NCI-H2029 treated with DMSO at 0.1 percent for 48 hours (cell line): ENCODE measurements around the gene ZNF681.
A peak's percentile ranks its signal among the peaks of the same experiment; 100 is the strongest.
"Not testable (repeated sequence)": the region's sequence is repeated elsewhere in the genome, so short reads cannot be mapped to it uniquely, and the experiment has no call there.

ENCODE experiments used
- DNase-seq: peaks from one replicate; lab custom pipeline; 2025; lab: John Stamatoyannopoulos, UW

ZNF681 gene

DNA sequence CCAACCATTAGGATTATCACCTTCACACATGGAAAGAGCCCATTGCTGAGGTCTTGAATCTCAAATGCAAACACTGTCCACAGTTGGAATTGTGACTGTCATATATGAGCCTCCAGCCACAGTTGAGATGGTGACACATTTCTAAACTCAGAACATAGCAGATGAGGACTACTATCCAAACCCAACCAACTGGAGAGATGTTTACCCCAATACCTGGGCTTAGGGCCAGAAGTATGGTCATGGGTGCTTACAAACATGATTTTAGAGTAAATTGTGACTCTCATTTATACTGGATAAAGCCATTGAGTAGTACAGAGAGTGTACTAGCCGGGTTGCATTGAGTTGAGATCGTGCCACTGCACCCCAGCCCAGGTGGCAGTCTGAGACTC, 14.0 kb upstream of the ZNF681 start:
- DNase-seq, result peak; percentile 46

DNA sequence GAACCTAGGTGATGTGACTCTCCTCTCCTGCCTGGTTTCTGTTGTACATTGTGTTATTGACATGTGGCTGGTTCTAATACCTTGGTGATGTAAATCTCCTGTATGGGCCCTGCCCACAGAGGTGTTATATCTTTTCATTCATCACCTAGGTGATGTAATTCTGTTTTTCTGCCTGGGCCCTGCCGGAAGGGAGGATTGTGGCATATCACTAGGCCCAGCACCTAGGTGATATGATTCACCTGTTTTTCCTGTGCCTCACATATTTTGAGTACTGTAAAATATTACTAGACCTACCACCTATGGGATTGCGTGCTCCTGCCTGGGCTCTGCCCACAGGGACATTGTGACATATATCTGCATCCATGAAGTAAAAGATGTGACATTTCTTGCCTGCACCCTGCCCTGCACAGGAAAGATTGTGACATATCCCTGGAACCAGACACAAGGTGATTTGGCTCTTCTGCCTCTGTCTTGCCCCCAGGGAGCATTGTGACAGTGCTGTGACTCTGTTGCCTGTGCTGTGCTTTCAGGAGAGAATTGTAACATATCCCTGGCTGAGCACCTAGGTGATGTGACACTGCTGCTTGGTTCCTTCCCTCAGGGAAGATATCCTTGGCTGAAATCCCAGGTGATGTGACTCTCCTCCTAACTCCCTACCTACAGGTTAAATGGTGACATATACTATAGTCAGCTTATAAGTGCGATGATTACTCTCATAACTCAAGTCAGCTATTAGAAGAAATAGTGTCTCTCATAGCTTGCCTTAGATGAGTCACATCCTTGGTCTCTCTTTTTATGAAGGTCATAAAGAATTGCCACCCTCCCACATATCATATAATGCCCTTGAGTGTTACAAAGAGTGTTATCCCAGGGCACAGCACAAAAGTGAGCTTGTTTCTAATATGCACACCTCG, 13.3 kb upstream of the ZNF681 start:
- DNase-seq, result no peak

DNA sequence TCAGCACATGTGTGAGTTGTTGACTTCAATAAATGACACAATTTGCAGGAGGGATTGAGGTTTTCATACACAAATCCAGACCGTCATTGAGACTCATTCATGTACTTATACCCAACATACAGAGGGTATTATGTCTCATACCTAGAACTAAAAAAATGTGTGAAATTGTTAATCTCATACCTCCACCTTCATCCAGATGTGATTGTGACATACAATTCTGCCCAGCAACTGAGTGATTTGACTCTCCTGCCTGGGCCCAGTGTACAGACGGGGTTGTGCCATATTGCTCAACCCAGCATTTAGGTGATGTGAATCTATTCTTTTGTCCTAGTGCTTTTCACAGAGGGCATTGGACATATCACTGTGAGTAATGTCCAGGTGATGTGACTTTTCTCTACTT, 12.6 kb upstream of the ZNF681 start:
- no peak for DNase-seq

DNA sequence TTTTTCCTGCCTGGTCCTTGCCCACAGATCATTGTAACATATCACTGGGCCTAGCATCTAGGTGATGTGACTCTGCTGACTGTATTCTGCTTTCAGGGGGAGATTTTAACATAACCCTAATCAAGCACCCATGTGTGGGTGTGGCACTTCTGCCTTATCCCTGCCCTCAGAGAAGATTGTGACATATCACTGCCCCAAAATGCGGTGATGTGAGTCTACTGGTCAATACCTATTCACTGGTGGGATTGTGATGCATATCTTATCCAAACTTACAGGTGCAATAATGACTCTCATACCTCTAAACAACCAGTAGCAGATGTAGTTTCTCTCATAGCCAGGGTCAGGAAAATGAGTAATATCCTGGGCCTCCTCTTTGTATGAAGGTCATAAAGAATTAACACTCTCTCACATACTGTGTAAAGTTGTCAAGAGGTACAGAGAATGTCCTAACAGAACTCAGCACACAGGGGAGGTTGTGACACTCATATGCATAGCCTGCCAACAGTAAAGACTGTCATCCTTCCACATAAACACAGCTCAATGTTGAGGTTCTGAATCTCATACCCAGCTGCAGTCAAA, 12.1 kb upstream of the ZNF681 start:
- DNase-seq, result no peak

DNA sequence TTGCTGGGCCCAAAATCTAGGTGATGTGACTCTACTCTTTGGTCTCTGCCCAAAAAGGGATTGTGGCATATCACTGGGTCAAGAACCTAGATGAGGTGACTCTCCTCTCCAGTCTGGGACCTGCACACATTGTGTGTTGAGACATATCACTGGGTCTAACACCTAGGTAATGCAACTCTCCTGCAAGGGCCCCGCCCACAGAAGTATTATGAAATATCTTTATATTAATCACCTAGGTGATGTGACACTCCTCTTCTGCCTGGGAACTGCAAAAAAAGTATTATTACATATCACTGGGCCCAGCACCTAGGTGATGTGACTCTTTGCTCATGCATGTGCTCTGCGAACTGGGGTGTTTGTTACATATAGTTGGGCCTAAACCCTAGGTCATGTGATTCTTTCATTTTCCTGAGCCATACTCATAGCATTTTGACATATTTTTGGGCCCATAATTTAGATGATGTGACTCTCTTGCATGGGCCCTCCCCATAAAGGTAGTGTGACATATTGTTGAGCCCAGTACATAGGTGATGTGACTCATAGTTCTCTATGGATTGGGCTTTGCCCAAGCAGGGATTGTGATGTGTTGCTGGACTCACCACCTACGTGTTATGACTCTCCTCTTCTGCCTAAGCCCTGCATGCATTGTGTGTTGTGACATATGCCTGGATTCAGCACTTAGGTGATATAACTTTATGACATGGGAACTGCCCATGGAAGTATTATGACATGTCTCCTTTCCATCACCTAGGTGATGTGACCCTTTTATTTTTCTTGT, 11.2 kb upstream of the ZNF681 start:
- DNase-seq, result no peak

DNA sequence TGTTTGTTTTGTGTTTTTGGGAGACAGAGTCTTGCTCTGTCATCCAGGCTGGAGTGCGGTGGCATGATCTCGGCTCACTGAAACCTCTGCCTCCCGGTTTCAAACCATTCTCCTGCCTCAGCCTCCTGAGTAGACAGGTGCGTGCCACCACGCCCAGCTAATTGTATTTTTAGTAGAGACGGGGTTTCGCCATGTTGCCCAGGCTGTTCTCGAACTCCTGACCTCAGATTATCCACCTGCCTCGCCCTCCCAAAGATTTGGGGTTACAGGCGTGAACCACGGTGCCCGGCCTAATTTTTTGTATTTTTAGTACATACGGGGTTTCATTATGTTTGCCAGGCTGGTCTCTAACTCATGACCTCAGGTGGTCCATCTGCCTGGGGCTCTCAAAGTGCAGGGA, 8.3 kb upstream of the ZNF681 start:
- no peak for DNase-seq

DNA sequence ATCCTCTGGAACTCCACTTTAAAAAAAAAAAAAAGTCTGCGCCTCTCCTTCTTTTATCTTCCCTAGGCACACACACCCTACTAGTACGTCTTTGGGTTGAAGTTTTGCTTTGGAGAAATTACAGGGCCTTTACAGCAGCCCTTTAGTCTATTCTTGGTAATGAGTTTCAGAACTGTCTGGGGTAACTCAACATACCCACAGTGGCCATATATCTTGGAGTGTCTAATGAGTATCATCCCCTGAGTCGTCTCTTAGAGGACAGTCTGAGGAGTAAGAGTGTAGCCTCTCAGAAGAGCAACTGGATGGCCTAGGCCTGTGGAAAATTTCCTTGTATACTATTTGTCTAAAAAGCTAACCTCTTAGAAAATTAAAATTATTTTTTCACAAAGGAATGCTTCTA, 6.1 kb upstream of the ZNF681 start:
- DNase-seq, result no peak

DNA sequence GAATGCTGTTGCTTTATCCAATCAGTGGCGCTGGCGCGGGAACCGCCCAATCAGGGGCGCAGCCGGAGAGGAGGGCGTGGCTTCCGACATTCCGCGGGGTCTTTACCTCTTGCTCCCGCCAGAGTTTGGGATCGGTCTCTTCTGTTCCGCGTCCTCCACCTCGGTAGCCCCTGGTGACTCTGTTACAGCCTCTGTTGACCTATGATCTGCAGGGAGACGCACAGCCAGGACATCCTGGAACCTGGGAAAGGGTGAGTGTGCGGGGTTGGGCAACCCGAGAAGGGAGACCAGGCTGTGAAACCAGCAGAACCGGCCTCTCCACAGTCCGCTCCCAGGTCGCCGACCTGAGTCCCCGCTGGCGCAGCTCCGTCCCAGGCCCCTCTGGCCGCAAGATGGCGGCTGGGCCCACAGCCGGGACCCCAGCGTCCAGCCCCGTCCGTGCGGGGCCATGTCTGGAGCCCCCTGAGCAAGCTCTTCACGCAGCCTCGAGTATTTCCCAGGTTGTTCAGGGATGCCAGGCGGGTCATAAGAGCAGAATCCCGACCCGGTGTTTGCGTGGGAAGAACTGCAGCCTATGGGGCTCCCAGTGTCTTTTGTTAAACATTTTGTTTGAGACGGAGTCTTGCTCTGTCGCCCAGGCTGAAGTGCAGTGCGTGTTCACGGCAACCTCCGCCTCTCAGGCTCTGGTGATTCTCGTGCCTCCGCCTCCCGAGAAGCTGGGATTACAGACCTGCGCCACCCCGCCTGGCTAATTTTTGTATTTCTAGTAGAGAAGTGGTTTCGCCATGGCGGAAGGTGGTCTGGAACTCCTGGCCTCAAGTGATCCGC, 4.4 kb upstream of the ZNF681 start:
- DNase-seq, result peak; percentile 84

DNA sequence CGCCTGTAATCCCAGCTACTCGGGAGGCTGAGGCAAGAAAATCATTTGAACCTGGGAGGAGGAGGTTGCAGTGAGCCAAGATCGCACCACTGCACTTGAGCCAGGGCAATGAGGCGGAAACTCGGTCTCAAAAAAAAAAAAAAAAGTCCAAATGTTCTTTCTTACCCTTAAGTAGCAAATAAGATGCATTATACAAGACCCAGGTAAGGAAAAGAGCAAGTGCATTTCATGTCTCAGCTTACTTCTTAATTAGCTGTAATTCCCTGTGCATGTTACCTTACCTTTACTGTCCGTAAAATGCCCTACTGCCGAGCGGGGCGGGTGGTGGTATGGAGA, 3.8 kb upstream of the ZNF681 start:
- DNase-seq, result no peak

DNA sequence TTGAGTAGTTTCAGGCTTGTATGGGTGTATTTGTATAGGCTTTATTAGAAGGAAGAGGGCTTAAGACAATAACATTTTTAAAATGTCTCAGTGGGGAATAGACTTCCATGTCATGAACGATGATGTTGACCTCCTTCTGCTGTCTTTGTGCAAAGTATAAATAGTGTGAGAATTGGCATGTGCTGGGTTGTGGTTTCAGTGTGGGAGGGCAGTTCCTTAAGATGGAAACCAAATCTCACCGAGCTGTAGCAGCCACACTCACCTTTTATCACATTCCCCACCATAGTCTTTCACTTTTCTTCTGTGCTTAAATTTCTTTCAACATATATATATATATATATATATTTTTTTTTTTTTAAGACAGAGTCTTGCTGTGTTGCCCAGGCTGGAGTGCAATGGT, 1.6 kb upstream of the ZNF681 start:
- DNase-seq, result not testable (repeated sequence)

DNA sequence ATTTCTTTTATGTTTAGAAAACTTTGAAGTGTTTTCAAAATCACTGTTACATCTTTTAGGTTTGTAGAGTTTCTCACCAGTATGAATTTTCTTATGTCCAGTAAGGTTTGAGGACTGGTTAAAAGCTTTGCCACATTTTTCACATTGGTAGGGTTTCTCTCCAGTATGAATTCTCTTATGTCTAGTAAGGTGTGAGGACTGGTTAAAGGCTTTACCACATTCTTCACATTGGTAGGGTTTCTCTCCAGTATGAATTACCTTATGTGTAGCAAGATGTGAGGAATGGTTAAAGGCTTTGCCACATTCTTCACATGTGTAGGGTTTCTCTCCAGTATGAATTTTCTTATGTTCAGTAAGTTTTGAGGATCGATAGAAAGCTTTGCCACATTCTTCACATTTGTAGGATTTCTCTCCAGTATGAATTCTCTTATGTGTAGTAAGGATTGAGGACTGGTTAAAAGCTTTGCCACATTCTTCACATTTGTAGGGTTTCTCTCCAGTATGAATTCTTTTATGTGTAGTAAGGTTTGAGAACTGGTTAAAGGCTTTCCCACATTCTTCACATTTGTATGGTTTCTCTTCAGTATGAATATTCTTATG, 15.0 kb downstream of the ZNF681 start:
- not testable (repeated sequence) for DNase-seq

DNA sequence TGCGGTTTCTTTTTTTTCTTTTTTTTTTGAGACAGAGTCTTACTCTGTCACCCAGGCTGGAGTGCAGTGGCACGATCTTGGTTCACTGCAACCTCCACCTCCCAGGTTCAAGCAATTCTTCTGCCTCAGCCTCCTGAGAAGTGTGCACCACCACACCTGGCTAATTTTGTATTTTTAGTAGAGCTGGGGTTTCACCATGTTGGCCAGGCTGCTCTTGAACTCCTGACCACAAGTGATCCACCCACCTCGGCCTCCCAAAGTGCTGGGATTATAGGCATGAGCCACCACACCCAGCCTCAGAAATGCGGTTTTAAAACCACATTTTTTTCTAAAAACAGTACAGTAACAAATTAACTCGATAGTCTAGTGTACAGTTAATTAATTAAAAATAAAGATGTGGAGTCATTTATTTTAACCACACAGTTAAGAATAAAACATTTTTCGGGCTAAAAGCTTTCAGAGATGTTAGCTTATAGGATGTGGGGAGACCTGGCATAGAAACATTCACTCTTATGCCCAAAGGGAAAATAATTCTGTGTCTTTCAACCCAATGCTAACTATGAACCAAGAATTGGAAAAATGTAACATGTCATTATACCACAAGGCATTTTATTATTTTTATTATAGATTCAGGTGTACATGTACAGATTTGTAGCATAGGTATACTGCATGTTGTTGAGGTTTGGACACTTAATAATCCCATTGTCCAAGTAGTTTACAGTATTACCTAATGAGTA, 27.8 kb downstream of the ZNF681 start:
- not testable (repeated sequence) for DNase-seq

DNA sequence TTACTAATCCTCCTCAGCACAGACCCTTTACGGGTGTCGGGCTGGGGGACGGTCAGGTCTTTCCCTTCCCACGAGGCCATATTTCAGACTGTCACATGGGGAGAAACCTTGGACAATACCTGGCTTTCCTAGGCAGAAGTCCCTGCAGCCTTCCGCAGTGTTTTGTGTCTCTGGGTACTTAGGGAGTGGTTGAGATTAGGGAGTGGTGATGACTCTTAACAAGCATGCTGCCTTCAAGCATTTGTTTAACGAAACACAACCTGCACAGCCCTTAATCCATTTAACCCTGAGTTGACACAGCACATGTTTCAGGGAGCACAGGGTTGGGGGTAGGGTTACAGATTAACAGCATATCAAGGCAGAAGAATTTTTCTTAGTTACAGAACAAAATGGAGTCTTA, 34.5 kb downstream of the ZNF681 start:
- not testable (repeated sequence) for DNase-seq

DNA sequence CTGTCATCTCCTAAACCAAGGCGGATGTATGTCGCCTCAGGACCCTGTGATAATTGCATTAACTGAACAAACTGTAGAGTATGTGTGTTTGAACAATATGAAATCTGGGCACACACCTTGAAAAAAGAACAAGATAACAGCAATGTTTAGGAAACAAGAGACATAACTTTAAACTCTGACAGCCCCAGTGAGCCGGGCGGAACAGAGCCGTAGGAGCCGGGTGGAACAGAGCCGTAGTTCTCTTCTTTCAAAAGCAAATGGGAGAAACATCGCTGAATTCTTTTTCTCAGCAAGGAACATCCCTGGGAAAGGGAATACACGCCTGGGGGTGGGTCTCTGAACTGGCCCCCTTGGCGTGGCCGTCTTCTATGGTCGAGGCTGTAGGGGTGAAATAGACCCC, 39.9 kb downstream of the ZNF681 start:
- DNase-seq, result no peak

DNA sequence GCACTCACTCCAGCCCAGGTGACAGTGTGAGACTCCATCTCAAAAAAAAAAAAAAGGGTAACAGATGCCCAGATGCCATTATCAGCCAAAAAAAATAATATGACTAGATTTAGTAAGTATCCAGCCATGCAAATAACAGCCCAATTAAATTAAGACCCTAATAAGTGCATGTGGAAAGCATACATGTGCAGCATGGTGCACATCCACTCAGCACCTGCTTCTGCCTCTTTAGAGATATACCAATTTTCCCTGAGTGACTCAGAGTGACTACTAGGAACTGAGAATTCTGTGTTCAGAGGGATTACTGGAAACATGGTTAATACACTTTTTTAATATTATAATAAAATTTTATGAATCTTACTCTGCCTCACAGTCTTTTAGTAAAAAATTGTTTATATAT, 41.9 kb downstream of the ZNF681 start:
- no peak for DNase-seq

DNA sequence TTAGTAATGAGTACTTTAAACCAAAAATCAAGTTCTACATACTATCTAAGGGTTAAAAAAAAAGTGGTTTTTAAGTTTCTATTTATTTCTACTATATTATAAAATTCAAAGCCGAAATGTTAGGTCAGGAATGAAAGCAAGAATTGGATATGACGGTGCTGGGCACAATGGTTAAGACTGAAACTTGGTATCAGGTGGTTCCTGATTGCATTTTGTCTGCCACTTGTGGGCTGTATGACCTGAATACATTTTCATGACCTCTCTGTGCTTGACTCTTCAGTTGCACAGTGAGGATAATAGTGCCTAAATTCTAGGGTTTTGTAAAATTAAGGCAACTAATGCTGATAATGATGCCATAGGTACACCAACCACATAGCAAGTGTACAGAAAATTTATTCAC, 49.3 kb downstream of the ZNF681 start:
- no peak for DNase-seq

DNA sequence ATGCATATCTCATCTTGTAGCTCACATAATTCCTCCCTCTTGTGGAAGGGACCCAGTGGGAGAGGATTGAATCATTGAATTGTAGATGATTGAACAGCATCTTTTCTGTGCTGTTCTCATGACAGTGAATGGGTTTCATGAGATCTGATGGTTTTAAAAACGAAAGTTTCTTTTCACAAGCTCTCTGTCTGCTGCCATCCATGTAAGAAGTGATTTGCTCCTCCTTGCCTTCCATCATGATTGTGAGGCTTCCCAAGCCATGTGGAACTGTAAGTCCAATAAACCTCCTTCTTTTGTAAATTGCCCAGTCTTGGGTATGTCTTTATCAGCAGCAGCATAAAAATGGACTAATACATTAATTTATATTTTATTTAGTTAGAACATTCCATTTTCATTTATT, 52.0 kb downstream of the ZNF681 start:
- no peak for DNase-seq

DNA sequence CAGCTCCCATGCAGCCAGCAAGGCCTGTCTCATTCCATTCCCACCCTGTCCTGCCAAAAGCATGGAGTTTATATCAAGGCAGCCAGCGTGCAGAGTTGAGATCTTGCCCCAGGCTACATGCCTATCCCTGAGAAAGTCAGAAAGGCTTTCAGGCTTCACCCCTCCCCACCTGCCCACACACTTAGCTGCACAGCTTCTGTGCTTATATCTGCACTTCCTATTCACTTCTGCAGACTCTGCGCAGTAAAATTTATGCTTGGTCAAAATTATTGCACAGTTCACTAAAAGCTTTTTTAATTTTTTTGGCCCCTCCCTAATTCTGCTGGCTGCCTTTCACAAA, 59.2 kb downstream of the ZNF681 start:
- no peak for DNase-seq

DNA sequence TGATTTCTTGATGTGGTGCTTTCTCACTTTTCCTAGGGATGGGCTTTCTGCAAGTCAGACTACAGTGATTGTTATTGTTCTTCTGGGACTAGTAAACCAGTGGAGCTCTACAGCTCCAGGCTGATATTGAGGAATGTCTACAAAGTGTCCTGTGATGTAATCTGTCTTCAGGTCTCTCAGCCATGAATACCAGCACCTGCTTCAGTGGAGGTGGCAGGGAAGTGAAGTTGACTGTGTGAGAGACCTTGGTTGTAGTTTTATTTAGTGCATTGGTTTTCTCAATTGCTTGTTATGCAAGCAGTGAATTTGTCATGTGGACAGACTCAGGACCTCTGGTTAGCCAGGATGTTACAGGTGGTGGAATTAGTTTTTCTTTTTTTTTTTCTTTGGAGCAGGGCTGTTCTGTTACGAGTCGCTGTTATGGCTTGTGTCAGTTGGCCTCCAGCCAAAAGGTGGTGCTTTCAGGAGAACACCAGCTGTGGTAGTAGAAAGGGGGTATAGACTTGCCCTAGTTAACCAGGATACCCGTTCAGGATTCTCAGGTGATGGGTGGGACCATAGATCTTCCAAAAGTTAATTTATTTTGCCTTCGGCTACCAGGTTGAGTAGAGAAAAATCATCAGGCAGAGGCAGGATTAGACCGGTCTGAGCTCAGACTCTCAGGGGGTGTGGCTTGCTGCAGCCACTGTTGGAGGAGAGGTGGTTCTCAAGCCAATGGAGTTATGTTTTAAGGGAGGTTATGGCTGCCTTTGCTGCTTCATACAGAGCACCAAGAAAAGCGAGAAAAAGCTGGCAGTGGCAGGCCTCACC, 59.8 kb downstream of the ZNF681 start:
- DNase-seq, result peak; percentile 35

DNA sequence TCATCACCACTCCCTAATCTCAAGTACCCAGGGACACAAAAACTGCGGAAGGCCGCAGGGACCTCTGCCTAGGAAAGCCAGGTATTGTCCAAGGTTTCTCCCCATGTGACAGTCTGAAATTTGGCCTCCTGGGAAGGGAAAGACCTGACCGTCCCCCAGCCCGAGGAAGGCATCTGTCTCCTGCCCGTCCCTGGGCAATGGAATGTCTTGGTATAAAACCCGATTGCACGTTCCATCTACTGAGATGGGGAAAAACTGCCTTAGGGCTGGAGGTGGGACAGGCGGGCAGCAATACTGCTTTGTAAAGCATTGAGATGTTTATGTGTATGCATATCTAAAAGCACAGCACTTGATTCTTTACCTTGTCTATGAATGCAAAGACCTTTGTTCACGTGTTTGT, 65.8 kb downstream of the ZNF681 start:
- DNase-seq, result not testable (repeated sequence)
